ENCODE results near the gene CCNK.

GRCh38 chr14:99454246-99454645 lies 27.0 kb upstream of the CCNK start:
- TF ChIP-seq POLR2A (IDR thresholded peaks at IDR 0.05): no peak
- TF ChIP-seq CTCF (IDR thresholded peaks at IDR 0.05 in 8 of 11, conservative IDR thresholded peaks at IDR 0.05 in 3 of 11): no peak
- TF ChIP-seq POLR2AphosphoS5 (IDR thresholded peaks at IDR 0.05): no peak

All from spleen (tissue), 7 donors.